ENCODE results near the gene PEAR1.

PEAR1 gene

DNA sequence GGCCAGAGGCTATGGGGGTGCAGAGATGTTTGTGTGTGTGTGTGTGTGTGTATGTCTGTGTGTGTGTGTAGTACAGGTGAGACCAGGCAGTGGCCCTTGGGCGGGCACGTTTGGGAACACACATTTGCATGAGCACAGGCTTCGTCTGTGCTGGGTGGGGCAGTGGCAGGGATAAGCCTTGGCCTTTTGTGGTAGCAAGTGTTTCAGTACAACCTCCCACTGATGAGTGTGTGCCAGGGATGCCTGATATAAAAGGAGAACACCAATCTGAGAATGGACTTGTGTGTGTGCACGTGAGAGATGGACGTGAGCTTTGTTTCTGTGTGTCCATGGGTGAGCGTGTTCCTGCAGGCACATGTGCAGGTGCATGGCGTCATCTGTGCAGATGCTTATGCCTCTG is 29.9 kb upstream of the PEAR1 start:
- no peaks in the 10 kb centered on the region for H4K20me1 ChIP-seq (ENCODE audit: low read depth, low read length)
- H3K9me3 ChIP-seq (ENCODE audit: insufficient read depth, low read length), result no peaks in the 10 kb centered on the region
- no peaks in the 10 kb centered on the region for H3K79me2 ChIP-seq (ENCODE audit: insufficient read depth, low read length)
- H2AFZ ChIP-seq (ENCODE audit: low read depth, low read length, severe bottlenecking), result no peak overlapping the region
- no peak overlapping the region for H3K4me3 ChIP-seq (ENCODE audit: insufficient read depth, low read length, poor library complexity, severe bottlenecking)
- H3K9me2 ChIP-seq (replicated peaks; ENCODE audit: insufficient read depth, low read length), result no peaks in the 10 kb centered on the region
- TF ChIP-seq, protein P1, sequence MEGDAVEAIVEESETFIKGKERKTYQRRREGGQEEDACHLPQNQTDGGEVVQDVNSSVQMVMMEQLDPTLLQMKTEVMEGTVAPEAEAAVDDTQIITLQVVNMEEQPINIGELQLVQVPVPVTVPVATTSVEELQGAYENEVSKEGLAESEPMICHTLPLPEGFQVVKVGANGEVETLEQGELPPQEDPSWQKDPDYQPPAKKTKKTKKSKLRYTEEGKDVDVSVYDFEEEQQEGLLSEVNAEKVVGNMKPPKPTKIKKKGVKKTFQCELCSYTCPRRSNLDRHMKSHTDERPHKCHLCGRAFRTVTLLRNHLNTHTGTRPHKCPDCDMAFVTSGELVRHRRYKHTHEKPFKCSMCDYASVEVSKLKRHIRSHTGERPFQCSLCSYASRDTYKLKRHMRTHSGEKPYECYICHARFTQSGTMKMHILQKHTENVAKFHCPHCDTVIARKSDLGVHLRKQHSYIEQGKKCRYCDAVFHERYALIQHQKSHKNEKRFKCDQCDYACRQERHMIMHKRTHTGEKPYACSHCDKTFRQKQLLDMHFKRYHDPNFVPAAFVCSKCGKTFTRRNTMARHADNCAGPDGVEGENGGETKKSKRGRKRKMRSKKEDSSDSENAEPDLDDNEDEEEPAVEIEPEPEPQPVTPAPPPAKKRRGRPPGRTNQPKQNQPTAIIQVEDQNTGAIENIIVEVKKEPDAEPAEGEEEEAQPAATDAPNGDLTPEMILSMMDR (IDR thresholded peaks at IDR 0.05; ENCODE audit: insufficient read depth, low read length, poor library complexity, severe bottlenecking), result no peak
- TF ChIP-seq EZH2phosphoT487 (conservative IDR thresholded peaks at IDR 0.05; ENCODE audit: low read length), result no peak
- no peak overlapping the region for H3K4me2 ChIP-seq (ENCODE audit: low read depth, low read length, poor library complexity, severe bottlenecking)
- no peak overlapping the region for H3K9ac ChIP-seq (ENCODE audit: low read length)
- H3K36me3 ChIP-seq (ENCODE audit: low read length), result no peaks in the 10 kb centered on the region
- no peak overlapping the region for H3K27ac ChIP-seq (ENCODE audit: low read depth, low read length)
- no peaks in the 10 kb centered on the region for H3K27me3 ChIP-seq (ENCODE audit: low read length)
- H3F3A ChIP-seq (ENCODE audit: insufficient read depth), result no peaks in the 10 kb centered on the region

DNA sequence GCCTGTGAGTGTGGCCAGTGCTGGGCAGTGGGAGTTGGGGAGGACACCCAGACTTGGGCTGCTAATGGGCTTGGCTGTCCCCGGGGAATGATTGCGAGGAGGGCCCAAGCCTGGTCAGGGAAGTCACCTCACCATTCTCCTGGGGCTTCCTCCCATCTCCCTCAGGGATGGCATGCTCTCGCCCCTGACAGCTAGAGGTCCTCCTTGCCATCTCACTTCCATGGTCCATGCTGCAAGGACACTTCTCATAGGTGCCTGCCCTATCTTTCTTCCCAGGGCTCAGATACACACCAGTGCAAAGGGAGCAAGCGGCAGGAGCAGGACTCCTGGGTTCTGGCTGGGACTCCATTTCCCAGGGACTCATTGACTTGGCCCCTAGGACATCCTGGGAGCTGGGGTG is 28.7 kb upstream of the PEAR1 start:
- TF ChIP-seq EZH2phosphoT487 (conservative IDR thresholded peaks at IDR 0.05; ENCODE audit: low read length), result no peak
- TF ChIP-seq, protein P1 (IDR thresholded peaks at IDR 0.05; ENCODE audit: insufficient read depth, low read length, poor library complexity, severe bottlenecking), result no peak
- H2AFZ ChIP-seq (ENCODE audit: low read depth, low read length, severe bottlenecking), result no peak overlapping the region
- no peaks in the 10 kb centered on the region for H3K36me3 ChIP-seq (ENCODE audit: low read length)
- H3K79me2 ChIP-seq (ENCODE audit: insufficient read depth, low read length), result no peaks in the 10 kb centered on the region
- H3F3A ChIP-seq (ENCODE audit: insufficient read depth), result no peaks in the 10 kb centered on the region
- no peaks in the 10 kb centered on the region for H3K9me3 ChIP-seq (ENCODE audit: insufficient read depth, low read length)
- no peaks in the 10 kb centered on the region for H3K9me2 ChIP-seq (replicated peaks; ENCODE audit: insufficient read depth, low read length)
- no peak overlapping the region for H3K9ac ChIP-seq (ENCODE audit: low read length)
- no peaks in the 10 kb centered on the region for H4K20me1 ChIP-seq (ENCODE audit: low read depth, low read length)
- no peak overlapping the region for H3K4me2 ChIP-seq (ENCODE audit: low read depth, low read length, poor library complexity, severe bottlenecking)
- no peaks in the 10 kb centered on the region for H3K27me3 ChIP-seq (ENCODE audit: low read length)
- no peak overlapping the region for H3K27ac ChIP-seq (ENCODE audit: low read depth, low read length)
- no peak overlapping the region for H3K4me3 ChIP-seq (ENCODE audit: insufficient read depth, low read length, poor library complexity, severe bottlenecking)

DNA sequence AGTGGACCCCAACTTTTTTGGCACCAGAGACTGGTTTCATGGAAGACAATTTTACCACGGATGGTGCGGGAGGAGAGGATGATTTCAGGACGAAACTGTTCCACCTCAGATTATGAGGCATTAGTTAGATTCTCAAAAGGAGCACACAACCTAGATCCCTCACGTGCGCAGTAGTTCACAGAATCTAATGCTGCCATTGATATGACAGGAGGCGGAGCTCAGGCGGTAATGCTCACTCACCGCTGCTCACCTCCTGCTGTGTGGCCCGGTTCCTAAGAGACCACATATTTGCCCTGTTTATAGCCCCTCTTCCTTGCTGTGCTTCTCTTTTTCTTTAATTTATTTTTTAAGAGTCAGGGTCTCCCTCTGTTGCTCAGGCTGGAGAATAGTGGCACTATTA is 28.3 kb upstream of the PEAR1 start:
- Histone ChIP-seq H3K9me2 (replicated peaks; ENCODE audit: insufficient read depth, low read length) (no peaks in the 10 kb centered on the region), H2AFZ (ENCODE audit: low read depth, low read length, severe bottlenecking) (no peak overlapping the region), H3F3A (ENCODE audit: insufficient read depth) (no peaks in the 10 kb centered on the region), H4K20me1 (ENCODE audit: low read depth, low read length) (no peaks in the 10 kb centered on the region), H3K36me3 (ENCODE audit: low read length) (no peaks in the 10 kb centered on the region), H3K27ac (ENCODE audit: low read depth, low read length) (no peak overlapping the region), H3K9me3 (ENCODE audit: insufficient read depth, low read length) (no peaks in the 10 kb centered on the region), H3K4me3 (ENCODE audit: insufficient read depth, low read length, poor library complexity, severe bottlenecking) (no peak overlapping the region), H3K79me2 (ENCODE audit: insufficient read depth, low read length) (no peaks in the 10 kb centered on the region), H3K27me3 (ENCODE audit: low read length) (no peaks in the 10 kb centered on the region), H3K4me2 (ENCODE audit: low read depth, low read length, poor library complexity, severe bottlenecking) (no peak overlapping the region), H3K9ac (ENCODE audit: low read length) (no peak overlapping the region)
- no peak for TF ChIP-seq EZH2phosphoT487 (conservative IDR thresholded peaks at IDR 0.05; ENCODE audit: low read length)
- TF ChIP-seq, protein P1 (IDR thresholded peaks at IDR 0.05; ENCODE audit: insufficient read depth, low read length, poor library complexity, severe bottlenecking), result no peak

DNA sequence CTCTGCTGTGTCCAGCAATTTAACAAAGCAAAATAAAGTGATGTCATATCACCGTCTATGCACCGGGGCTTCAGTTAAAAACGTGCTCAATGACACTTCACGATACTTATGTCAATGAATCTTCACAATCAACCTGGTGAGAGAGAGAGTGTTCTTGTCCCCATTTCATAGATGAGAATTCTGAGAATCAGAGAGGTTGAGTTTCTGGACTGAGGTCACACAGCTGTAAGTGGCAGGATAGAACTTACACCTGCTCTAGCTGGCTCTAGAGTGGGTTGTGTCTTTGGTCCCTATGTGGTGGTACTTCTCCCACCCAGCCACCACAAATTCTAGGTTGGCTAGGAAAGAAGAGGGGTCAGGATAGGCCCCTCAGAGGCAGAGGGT is 27.7 kb upstream of the PEAR1 start:
- Histone ChIP-seq H3K36me3 (ENCODE audit: low read length) (no peaks in the 10 kb centered on the region), H3F3A (ENCODE audit: insufficient read depth) (no peaks in the 10 kb centered on the region), H3K9me3 (ENCODE audit: insufficient read depth, low read length) (no peaks in the 10 kb centered on the region), H3K4me3 (ENCODE audit: insufficient read depth, low read length, poor library complexity, severe bottlenecking) (no peak overlapping the region), H3K4me2 (ENCODE audit: low read depth, low read length, poor library complexity, severe bottlenecking) (no peak overlapping the region), H4K20me1 (ENCODE audit: low read depth, low read length) (no peaks in the 10 kb centered on the region), H3K79me2 (ENCODE audit: insufficient read depth, low read length) (no peaks in the 10 kb centered on the region), H3K27me3 (ENCODE audit: low read length) (no peaks in the 10 kb centered on the region), H3K9me2 (replicated peaks; ENCODE audit: insufficient read depth, low read length) (no peaks in the 10 kb centered on the region), H3K9ac (ENCODE audit: low read length) (no peak overlapping the region), H3K27ac (ENCODE audit: low read depth, low read length) (no peak overlapping the region), H2AFZ (ENCODE audit: low read depth, low read length, severe bottlenecking) (no peak overlapping the region)
- no peak for TF ChIP-seq EZH2phosphoT487 (conservative IDR thresholded peaks at IDR 0.05; ENCODE audit: low read length)
- TF ChIP-seq, protein P1 (IDR thresholded peaks at IDR 0.05; ENCODE audit: insufficient read depth, low read length, poor library complexity, severe bottlenecking), result no peak

Measured in SU-DHL-6 (cell line).